ENCODE measurements around the gene LRCH4. TPM values are rescaled to one million over a fixed set of nuclear protein-coding genes. Genes with fewer than 3 reads are reported as not detected.

Gene LRCH4
- total and polyA plus RNA-seq, 9 of the 15 experiments (the other 6 are each of a cell fraction or from before 2014, with no cell fraction given) = 0.06 to 63.3 (median 15.0) TPM

- H3K4me1 ChIP-seq (replicated peaks in 1 of 2; ENCODE audit: control insufficient read depth in 2 of 2, insufficient read depth in 2 of 2, low read length in 2 of 2) = peaks cover 6 to 88% of the 10 kb centered on the region in 2 experiments; a peak in 4 of 5 replicates
- H3K79me2 ChIP-seq (ENCODE audit: control insufficient read depth, insufficient read depth, low read length) = no peaks in the 10 kb centered on the region
- peaks cover 32% of the 10 kb centered on the region; the same call in 1 of the 3 replicates for H3K36me3 ChIP-seq (ENCODE audit: control insufficient read depth, insufficient read depth, low read length)
- intact Hi-C loops (cut with micrococcal nuclease) (no loop called here), in situ Hi-C loops (cut with MboI) (loop anchor here (25.0 kb wide), 1 partner anchor 109 kb away; the partner anchor contains the start of gene SPACDR)
- no peak overlapping the region for H3K27ac ChIP-seq (ENCODE audit: extremely low read depth, low read depth, low read length)
- no peak for TF ChIP-seq ARID3A (IDR thresholded peaks at IDR 0.05; ENCODE audit: borderline replicate concordance, low read depth, low read length)
- TF ChIP-seq ZBTB43 (CRISPR knock-in tag; IDR thresholded peaks at IDR 0.05) = no peak
- TF ChIP-seq MTA1 (IDR thresholded peaks at IDR 0.05; ENCODE audit: borderline replicate concordance) = no peak
- TF ChIP-seq HNRNPL (IDR thresholded peaks at IDR 0.05; ENCODE audit: low read depth, low read length) = no peak
- no peak for TF ChIP-seq HOXB6 (CRISPR knock-in tag; IDR thresholded peaks at IDR 0.05; ENCODE audit: borderline replicate concordance)
- no peak for TF ChIP-seq SRSF3 (IDR thresholded peaks at IDR 0.05; ENCODE audit: insufficient read depth, low read length)
- TF ChIP-seq HCFC1 (IDR thresholded peaks at IDR 0.05; ENCODE audit: low read depth, low read length) = no peak
- no peak for TF ChIP-seq MEF2D (tag; conservative IDR thresholded peaks at IDR 0.05; ENCODE audit: low read depth)
- no peak for TF ChIP-seq EHMT2 (IDR thresholded peaks at IDR 0.05)
- no peak for TF ChIP-seq NCOA1 (IDR thresholded peaks at IDR 0.05; ENCODE audit: low read depth)
- no peak for TF ChIP-seq FOXK1 (CRISPR knock-in tag; IDR thresholded peaks at IDR 0.05; ENCODE audit: borderline replicate concordance)
- no peak for TF ChIP-seq CUX1 (CRISPR knock-in tag; IDR thresholded peaks at IDR 0.05)
- no peak for TF ChIP-seq XRCC5 (IDR thresholded peaks at IDR 0.05; ENCODE audit: low read depth, low read length)
- ChIA-PET CTCF (ENCODE audit: low intra/inter-chr PET ratio) (no interaction called here), POLR2A (interaction anchor here (1.1 to 2.8 kb wide), 3 partner anchors 10 to 127 kb away, joined by 3 to 9 read pairs (median 4); no protein-coding TSS in a partner anchor)
- H3K27me3 ChIP-seq (ENCODE audit: control insufficient read depth in 2 of 2, insufficient read depth in 2 of 2, low read length in 2 of 2) = no peaks in the 10 kb centered on the region
- H3K9me1 ChIP-seq (ENCODE audit: control insufficient read depth, insufficient read depth, low read length) = peaks cover 8% of the 10 kb centered on the region
- no TSS peak for BruUV-seq (replicated peaks)
- no peaks in the 10 kb centered on the region for H4K20me1 ChIP-seq (replicated peaks; ENCODE audit: control insufficient read depth, insufficient read depth, low read length)
- FAIRE-seq (no peak), ATAC-seq (no peak), DNase-seq (ENCODE audit: extremely low read depth in 1 of 4, low spot score in 3 of 4) (no peak)
- H3K4me2 ChIP-seq (ENCODE audit: insufficient read depth, low read length) = no peak overlapping the region
- H2AFZ ChIP-seq (ENCODE audit: low read depth, low read length) = no peak overlapping the region
- no peaks in the 10 kb centered on the region for H3K9me3 ChIP-seq (replicated peaks; ENCODE audit: control insufficient read depth, insufficient read depth, low read depth, low read length)
- WGBS (ENCODE audit: insufficient coverage, low coverage, missing lambda C conversion rate) = 88% methylated on average over 2 of the region's 2 CpGs
- no peak overlapping the region for H3K4me3 ChIP-seq
- H3K9ac ChIP-seq (ENCODE audit: insufficient read depth in 1 of 2, low read depth in 2 of 2, low read length in 2 of 2) = peak overlapping the region in 1 of 2 experiments; percentile 31; a peak in 1 of 4 replicates
Observed at GRCh38 chr7:100571829-100572116, 14.2 kb downstream of the LRCH4 start.

Measured in K562 (cell line).